Ovary (tissue), 10 donors: ENCODE data around the gene NMT2. TPM values are rescaled to one million over a fixed set of nuclear protein-coding genes. Genes with fewer than 3 reads are reported as not detected.
A peak's percentile ranks its signal among the peaks of the same experiment; 100 is the strongest.

ENCODE experiments used
- DNase-seq, 5 donors: peaks; one replicate each; pipeline ENCODE4 v3.0.0-alpha.2; 2019 to 2020
- H3K27ac ChIP-seq, 2 donors: fragments of 200-600 bp; one replicate each; pipeline versions ENCODE4 v1.5.1 to v1.8.0; 2019 to 2022
- H3K27me3 ChIP-seq: fragments of 200-600 bp; one replicate; pipeline ENCODE4 v1.8.0; 2022
- H3K36me3 ChIP-seq: fragments of 200-600 bp; sonication (generic); one replicate; pipeline ENCODE4 v1.5.1; 2019
- H3K4me1 ChIP-seq: one replicate; pipeline ENCODE4 v1.8.1; 2013; ENCODE audit warnings: mild to moderate bottlenecking, moderate library complexity; ENCODE audit not compliant: insufficient read depth
- H3K4me3 ChIP-seq: fragments of 200-600 bp; sonication (generic); one replicate; pipeline ENCODE4 v1.5.1; 2017
- H3K9me3 ChIP-seq, 2 donors: fragments of 200-600 bp in 1 of 2; sonication (generic) in 1 of 2; one replicate each; pipeline versions ENCODE4 v1.5.1 to v1.8.1; 2013 to 2019; ENCODE audit warnings: mild to moderate bottlenecking in 1 of 2, moderate library complexity in 1 of 2
- CTCF ChIP-seq, 3 donors: fragments of 450-650 bp in 2 of 3; fragments of 200-600 bp in 1 of 3; IDR thresholded peaks; one replicate each; pipeline versions ENCODE4 v1.5.1 to v1.8.0; 2016 to 2022; ENCODE audit warnings: antibody characterized with exemption in 3 of 3, mild to moderate bottlenecking in 1 of 3
- EP300 ChIP-seq: sonication (generic); formaldehyde crosslinking; IDR thresholded peaks from one replicate; pipeline ENCODE4 v1.6.1; 2017; ENCODE audit warnings: antibody characterized with exemption
- POLR2A ChIP-seq: fragments of 450-650 bp; IDR thresholded peaks from one replicate; pipeline ENCODE4 v1.6.1; 2017; ENCODE audit warnings: antibody characterized with exemption, mild to moderate bottlenecking, moderate library complexity
- WGBS, 3 donors: extraction: QIAGEN DNeasy Blood & Tissue Kit in 1 of 3; methylation state at CpG; one replicate each; pipeline versions ENCODE4 v1.1.5 to v1.1.7; 2013 to 2017; 5-methylcytosine and 5-hydroxymethylcytosine counted together
- intact Hi-C, 4 donors: fragments of 100-400 bp; cut with DNase I; formaldehyde crosslinking; loops; one replicate each; pipeline versions ENCODE4 v1.11.0 to v1.15.1; 2022 to 2023
- long read RNA-seq, 3 donors: library from polyadenylated mRNA in 2 of 3; unstranded in 2 of 3; transcript quantifications; one replicate each; pipeline ENCODE4 v2.0.0 and lab custom pipeline, GENCODE V29; 2021 to 2026
- polyA plus RNA-seq, 2 donors: library from polyadenylated mRNA; stranded (reverse); fragments of 200-250 nt in 1 of 2; fragments of 350-450 nt in 1 of 2; fragmentation: Illumina TruSeq in 1 of 2; extraction: RNeasy Lipid Tissue Mini Kit (QIAGEN cat#74804) in 1 of 2; gene quantifications; one replicate each; pipeline ENCODE4 v1.2.3, GENCODE V29; 2013 to 2014
- total RNA-seq, 7 donors: library from RNA; depleted of rRNA in 2 of 7; stranded (reverse); fragments of >200 nt in 2 of 7; fragmentation: NEBNext Ultra II Directional in 3 of 7; extraction: Animal tissue kit (Norgen Biotek cat#: 25700) in 3 of 7; gene quantifications; one replicate each; pipeline versions ENCODE4 v1.1.0 to v1.2.4, GENCODE V29; 2016 to 2023
- donor health status: DM: no; HTN: no; CAD: no; lungs with moderate emphysema.
- donor health status: DM: no; HTN: no; CAD: no.
- donor health status: Bipolar disorder and iron deficiency.
- donor health status: DM: yes; HTN: yes; CAD: no.
- donor health status: DM: no; HTN: no; CAD: no.
- donor health status: DM: yes; HTN: yes; CAD: no.

The NMT2 gene
- total RNA-seq (10 to 100 TPM; 11.5 to 30.3 (median 26.3) TPM), polyA plus RNA-seq (10 to 100 TPM; 13.9 to 25.8 TPM)
- long read RNA-seq, donor 1, transcript NMT2-202 (12 exons, 2,907 nt): major isoform, 36 of 66 reads
- long read RNA-seq, donor 1, transcript NMT2-201 (13 exons, 2,457 nt): minor isoform, 7 of 66 reads
- long read RNA-seq, donor 1, partial matches to known transcripts: 6 of 66 reads
- long read RNA-seq, donor 1, other reads (novel, unspliced or antisense): 17 of 66 reads
- long read RNA-seq, donor 2, partial matches to known transcripts: 0 of 1 reads
- long read RNA-seq, donor 2, other reads (novel, unspliced or antisense): 0 of 1 reads
- long read RNA-seq, donor 3, transcript NMT2-202 (12 exons, 2,907 nt): major isoform, 20 of 28 reads
- long read RNA-seq, donor 3, partial matches to known transcripts: 2 of 28 reads
- long read RNA-seq, donor 3, other reads (novel, unspliced or antisense): 2 of 28 reads

- 1 to 2% (median 1%) methylated on average over 41 to 65 of the region's 70 CpGs for WGBS, 3 donors
- peak in 3 of 5 donors; percentile 91 to 92 (median 91) for DNase-seq
- H3K9me3 ChIP-seq: no peaks in the 10 kb centered on the region
- no peaks in the 10 kb centered on the region for H3K27me3 ChIP-seq
- intact Hi-C loops: loop anchor here in 1 of 4 donors (10.0 kb wide), 1 partner anchor 74 kb away; the partner anchor contains the start of gene RPP38
- no peaks in the 10 kb centered on the region for H3K36me3 ChIP-seq
- H3K4me1 ChIP-seq: peaks cover 4% of the 10 kb centered on the region
- TF ChIP-seq POLR2A: peak; percentile 87
- no peak for TF ChIP-seq EP300
- TF ChIP-seq CTCF (IDR thresholded peaks at IDR 0.05): peak; percentile 22 to 63 (median 51)
- peak within 1 kb of the TSS; percentile 60 to 78 for H3K27ac ChIP-seq
- peak within 1 kb of the TSS; percentile 70 for H3K4me3 ChIP-seq
Measured at GRCh38 chr10:15168291-15168785, at the start of gene NMT2. TSS of gene NMT2 (minus strand) at chr10:15168693. CDS start at chr10:15168612, 81 bp downstream.

GRCh38 chr10:15216700-15217099 is 48.2 kb upstream of the NMT2 start:
- intact Hi-C loops: no loop called here
- Histone ChIP-seq H3K27ac (no peak overlapping the region), H3K4me3 (no peak overlapping the region), H3K4me1 (no peaks in the 10 kb centered on the region), H3K9me3 (no peaks in the 10 kb centered on the region), H3K27me3 (no peaks in the 10 kb centered on the region), H3K36me3 (no peaks in the 10 kb centered on the region)
- 94 to 97% (median 96%) methylated on average over 6 of the region's 6 CpGs for WGBS, 3 donors
- TF ChIP-seq EP300 (no peak), POLR2A (no peak), CTCF (IDR thresholded peaks at IDR 0.05) (no peak)
- no peak for DNase-seq

- no peak for DNase-seq
- intact Hi-C loops: loop anchor here in 3 of 4 donors (5.0 kb wide), 1 partner anchor 158 kb away; the partner anchor contains the start of gene FAM171A1 (in 3 of the 3)
Measured at GRCh38 chr10:15214237-15214636, 45.7 kb upstream of the NMT2 start.

More at GRCh38 chr10:15214237-15214636, 45.7 kb upstream of the NMT2 start:
- no peak overlapping the region for H3K4me3 ChIP-seq
- H3K27ac ChIP-seq: no peak overlapping the region
- H3K27me3 ChIP-seq: no peaks in the 10 kb centered on the region
- H3K36me3 ChIP-seq: no peaks in the 10 kb centered on the region
- 92 to 95% (median 94%) methylated on average over 17 of the region's 17 CpGs for WGBS, 3 donors
- H3K9me3 ChIP-seq: no peaks in the 10 kb centered on the region
- TF ChIP-seq POLR2A (no peak), EP300 (no peak), CTCF (IDR thresholded peaks at IDR 0.05) (no peak)
- H3K4me1 ChIP-seq: peaks cover 2% of the 10 kb centered on the region
